Epithelial cell of esophagus (primary cell): ENCODE data around the gene BCAS4.

ENCODE experiments used
- DNase-seq: peaks from one replicate; pipeline ENCODE4 v3.0.0; 2010; ENCODE audit warnings: low read depth
- H3K4me3 ChIP-seq: 2 replicates; pipeline ENCODE4 v1.5.1; 2011; ENCODE audit warnings: mild to moderate bottlenecking, low read length, control low read depth
- CTCF ChIP-seq: IDR thresholded peaks from 2 replicates; pipeline ENCODE4 v1.5.1; 2011; ENCODE audit warnings: low read depth, mild to moderate bottlenecking, low read length, control low read depth, inconsistent platforms; ENCODE audit not compliant: insufficient read depth; ENCODE audit errors: missing control alignments

Gene BCAS4

GRCh38 chr20:50862546-50862945 lies 67.7 kb downstream of the BCAS4 start:
- DNase-seq = no peak
- no peak overlapping the region for H3K4me3 ChIP-seq
- TF ChIP-seq CTCF = no peak

- no peak for TF ChIP-seq CTCF
- H3K4me3 ChIP-seq = no peak overlapping the region
- DNase-seq = no peak
Measured at GRCh38 chr20:50865114-50865513, 70.3 kb downstream of the BCAS4 start.

GRCh38 chr20:50865591-50865990 lies 70.7 kb downstream of the BCAS4 start:
- no peak for TF ChIP-seq CTCF
- no peak overlapping the region for H3K4me3 ChIP-seq
- peak; percentile 61 for DNase-seq

GRCh38 chr20:50866036-50866685 lies 71.3 kb downstream of the BCAS4 start:
- no peak for TF ChIP-seq CTCF
- H3K4me3 ChIP-seq = no peak overlapping the region
- no peak for DNase-seq

- H3K4me3 ChIP-seq = no peak overlapping the region
- no peak for TF ChIP-seq CTCF
- no peak for DNase-seq
Measured at GRCh38 chr20:50866831-50867230, 72.0 kb downstream of the BCAS4 start.

- no peak for DNase-seq
- no peak for TF ChIP-seq CTCF
- H3K4me3 ChIP-seq = no peak overlapping the region
Measured at GRCh38 chr20:50867805-50868204, 72.9 kb downstream of the BCAS4 start.
